RWPE2 (cell line): Measurements from ENCODE around the gene ACAT2.

Source experiments
- ATAC-seq: fragments of 200-7000 bp; cut with Tn5 transposase; 3 replicates; pipeline ENCODE4 v1.9.1; 2021; ENCODE audit warnings: low read depth
- DNase-seq: peaks from one replicate; pipeline ENCODE4 v3.0.0-alpha.2; 2020; ENCODE audit warnings: low spot score
- H3K27ac ChIP-seq: fragments of 450-650 bp; 2 replicates; pipeline ENCODE4 v1.5.1; 2017; ENCODE audit warnings: mild to moderate bottlenecking; ENCODE audit not compliant: poor library complexity, severe bottlenecking
- H3K27me3 ChIP-seq: fragments of 250-450 bp; sonication (Bioruptor Pico); 2 replicates; pipeline ENCODE4 v1.5.1; 2021; ENCODE audit warnings: mild to moderate bottlenecking, moderate library complexity; ENCODE audit not compliant: insufficient read depth, poor library complexity, severe bottlenecking
- H3K36me3 ChIP-seq: fragments of 250-450 bp; sonication (Bioruptor Pico); 2 replicates; pipeline ENCODE4 v1.5.1; 2020; ENCODE audit warnings: low read depth, mild to moderate bottlenecking, moderate library complexity
- H3K4me1 ChIP-seq: fragments of 250-450 bp; sonication (Bioruptor Pico); 2 replicates; pipeline ENCODE4 v1.5.1; 2021; ENCODE audit warnings: mild to moderate bottlenecking, moderate library complexity; ENCODE audit not compliant: insufficient read depth, poor library complexity, severe bottlenecking
- H3K4me3 ChIP-seq: fragments of 250-450 bp; sonication (Bioruptor Pico); 2 replicates; pipeline ENCODE4 v1.5.1; 2021; ENCODE audit warnings: mild to moderate bottlenecking, moderate library complexity; ENCODE audit not compliant: severe bottlenecking
- H3K9me3 ChIP-seq: fragments of 250-450 bp; sonication (Bioruptor Pico); 2 replicates; pipeline ENCODE4 v1.5.1; 2021; ENCODE audit warnings: mild to moderate bottlenecking, moderate library complexity; ENCODE audit not compliant: severe bottlenecking
- CTCF ChIP-seq: fragments of 450-650 bp; IDR thresholded peaks from one replicate; pipeline ENCODE4 v1.5.1; 2017; ENCODE audit warnings: mild to moderate bottlenecking, moderate library complexity; ENCODE audit not compliant: poor library complexity, severe bottlenecking

Gene ACAT2

GRCh38 chr6:159726918-159727716 is 34.7 kb upstream of the ACAT2 start, which contains the start of gene WTAP:
Gene WTAP (plus strand): TSS chr6:159727506. CDS start chr6:159736266, 8,760 bp downstream.
- Histone ChIP-seq H3K4me1 (peaks cover 15% of the 10 kb centered on the region), H3K27ac (peak within 1 kb of the TSS; percentile 79), H3K4me3 (peak within 1 kb of the TSS; percentile 97), H3K9me3 (no peaks in the 10 kb centered on the region), H3K36me3 (peaks cover 52% of the 10 kb centered on the region), H3K27me3 (no peaks in the 10 kb centered on the region)
- peak; percentile 83 for ATAC-seq
- peak; percentile 98 for DNase-seq
- no peak for TF ChIP-seq CTCF

DNA sequence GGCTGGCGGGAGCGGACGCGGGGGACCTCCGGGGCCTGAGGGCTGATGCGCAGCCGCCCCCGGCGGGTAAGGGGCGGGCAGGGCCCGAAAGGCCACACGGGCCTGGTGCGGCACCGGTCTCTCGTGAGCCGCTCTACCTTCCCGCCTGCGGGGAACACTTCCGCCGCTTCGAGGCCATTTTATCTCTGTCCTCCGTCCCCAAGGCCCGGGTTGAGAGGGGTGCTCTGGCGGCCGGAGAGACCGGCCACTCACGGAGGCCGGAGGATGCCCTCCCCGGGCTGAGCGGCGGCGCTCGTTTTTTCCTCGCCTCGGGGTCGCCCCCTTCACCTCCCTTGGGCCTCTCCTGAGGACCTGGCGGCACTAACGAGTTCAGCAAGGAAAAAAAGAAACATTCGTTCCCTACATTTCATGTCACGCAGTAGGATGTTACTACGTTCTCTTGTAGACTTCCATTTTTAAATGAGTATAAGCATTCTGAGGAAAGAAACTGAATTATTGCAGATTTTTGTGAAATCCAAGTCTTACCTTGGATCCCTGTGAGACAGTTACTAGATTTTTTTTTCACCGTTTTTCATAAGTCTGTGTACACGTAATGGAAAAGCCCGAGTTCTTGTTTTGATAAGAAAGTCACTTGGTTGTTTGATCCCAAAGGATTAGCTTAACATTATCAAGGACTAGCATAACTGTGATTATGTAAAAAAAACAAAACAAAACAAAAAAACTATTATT is 34.0 kb upstream of the ACAT2 start:
- no peak for DNase-seq
- H3K27me3 ChIP-seq: no peaks in the 10 kb centered on the region
- H3K9me3 ChIP-seq: no peaks in the 10 kb centered on the region
- ATAC-seq: peak; percentile 10
- peaks cover 15% of the 10 kb centered on the region for H3K4me1 ChIP-seq
- H3K36me3 ChIP-seq: peaks cover 57% of the 10 kb centered on the region
- H3K4me3 ChIP-seq: peak overlapping the region; percentile 97
- H3K27ac ChIP-seq: peak overlapping the region; percentile 79
- no peak for TF ChIP-seq CTCF

DNA sequence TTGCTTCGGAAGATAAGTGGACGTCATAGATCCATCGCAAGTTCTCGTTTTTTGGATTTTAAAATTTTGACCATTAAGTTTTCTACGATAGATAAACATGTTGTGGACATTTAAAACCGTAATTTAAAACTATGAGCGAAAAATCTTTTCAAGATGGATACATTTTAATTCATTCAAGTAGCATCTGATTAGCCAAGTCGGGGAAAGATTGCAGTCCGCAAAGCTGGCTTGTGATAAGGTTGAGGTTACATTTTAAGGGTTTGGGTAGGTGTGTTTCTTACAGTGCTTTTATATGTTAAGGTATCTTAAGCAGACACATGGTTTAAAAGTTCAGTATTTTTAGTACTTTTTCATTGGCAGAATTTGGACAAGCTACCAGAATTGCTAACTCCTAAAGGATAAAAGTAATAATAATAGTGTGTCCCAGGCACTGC is 33.3 kb upstream of the ACAT2 start:
- no peak for ATAC-seq
- Histone ChIP-seq H3K4me3 (peak overlapping the region; percentile 97), H3K36me3 (peaks cover 57% of the 10 kb centered on the region), H3K27ac (peak overlapping the region; percentile 79), H3K9me3 (no peaks in the 10 kb centered on the region), H3K27me3 (no peaks in the 10 kb centered on the region), H3K4me1 (peaks cover 15% of the 10 kb centered on the region)
- TF ChIP-seq CTCF: no peak
- no peak for DNase-seq

- Histone ChIP-seq H3K9me3 (no peaks in the 10 kb centered on the region), H3K36me3 (peaks cover 50% of the 10 kb centered on the region), H3K27me3 (no peaks in the 10 kb centered on the region), H3K27ac (no peak overlapping the region), H3K4me3 (peak overlapping the region; percentile 97), H3K4me1 (peaks cover 15% of the 10 kb centered on the region)
- no peak for ATAC-seq
- no peak for TF ChIP-seq CTCF
- DNase-seq: no peak
These were observed 32.1 kb upstream of the ACAT2 start for GRCh38 chr6:159729598-159730331.
